ENCODE measurements around the gene WNT8A.

The WNT8A gene

GRCh38 chr5:138091685-138092084 lies 7.9 kb downstream of the WNT8A start:
- no peak overlapping the region for H3K4me3 ChIP-seq (ENCODE audit: control insufficient read depth, low read depth, low read length)
- no peak for TF ChIP-seq CTCF (IDR thresholded peaks at IDR 0.05; ENCODE audit: control insufficient read depth, insufficient read depth, low read depth, low read length, missing control alignments)
- no peak for DNase-seq (ENCODE audit: low read depth)

- DNase-seq (ENCODE audit: low read depth), result no peak
- no peak for TF ChIP-seq CTCF (IDR thresholded peaks at IDR 0.05; ENCODE audit: control insufficient read depth, insufficient read depth, low read depth, low read length, missing control alignments)
- no peak overlapping the region for H3K4me3 ChIP-seq (ENCODE audit: control insufficient read depth, low read depth, low read length)
Observed at GRCh38 chr5:138092301-138092700, 8.5 kb downstream of the WNT8A start.

GRCh38 chr5:138093036-138093435 lies 9.2 kb downstream of the WNT8A start:
- DNase-seq (ENCODE audit: low read depth), result no peak
- no peak for TF ChIP-seq CTCF (IDR thresholded peaks at IDR 0.05; ENCODE audit: control insufficient read depth, insufficient read depth, low read depth, low read length, missing control alignments)
- H3K4me3 ChIP-seq (ENCODE audit: control insufficient read depth, low read depth, low read length), result no peak overlapping the region

- DNase-seq (ENCODE audit: low read depth), result no peak
- H3K4me3 ChIP-seq (ENCODE audit: control insufficient read depth, low read depth, low read length), result no peak overlapping the region
- TF ChIP-seq CTCF (IDR thresholded peaks at IDR 0.05; ENCODE audit: control insufficient read depth, insufficient read depth, low read depth, low read length, missing control alignments), result no peak
Observed at GRCh38 chr5:138095100-138095907, 11.5 kb downstream of the WNT8A start.

- no peak for TF ChIP-seq CTCF (IDR thresholded peaks at IDR 0.05; ENCODE audit: control insufficient read depth, insufficient read depth, low read depth, low read length, missing control alignments)
- no peak for DNase-seq (ENCODE audit: low read depth)
Observed at GRCh38 chr5:138096363-138096762, 12.5 kb downstream of the WNT8A start.

GRCh38 chr5:138096997-138097828 lies 13.4 kb downstream of the WNT8A start:
- DNase-seq (ENCODE audit: low read depth), result no peak
- H3K4me3 ChIP-seq (ENCODE audit: control insufficient read depth, low read depth, low read length), result no peak overlapping the region
- no peak for TF ChIP-seq CTCF (IDR thresholded peaks at IDR 0.05; ENCODE audit: control insufficient read depth, insufficient read depth, low read depth, low read length, missing control alignments)

More at GRCh38 chr5:138096363-138096762, 12.5 kb downstream of the WNT8A start:
- no peak overlapping the region for H3K4me3 ChIP-seq (ENCODE audit: control insufficient read depth, low read depth, low read length)
